Measurements from ENCODE around the gene DNAJC17.

Gene DNAJC17

DNA sequence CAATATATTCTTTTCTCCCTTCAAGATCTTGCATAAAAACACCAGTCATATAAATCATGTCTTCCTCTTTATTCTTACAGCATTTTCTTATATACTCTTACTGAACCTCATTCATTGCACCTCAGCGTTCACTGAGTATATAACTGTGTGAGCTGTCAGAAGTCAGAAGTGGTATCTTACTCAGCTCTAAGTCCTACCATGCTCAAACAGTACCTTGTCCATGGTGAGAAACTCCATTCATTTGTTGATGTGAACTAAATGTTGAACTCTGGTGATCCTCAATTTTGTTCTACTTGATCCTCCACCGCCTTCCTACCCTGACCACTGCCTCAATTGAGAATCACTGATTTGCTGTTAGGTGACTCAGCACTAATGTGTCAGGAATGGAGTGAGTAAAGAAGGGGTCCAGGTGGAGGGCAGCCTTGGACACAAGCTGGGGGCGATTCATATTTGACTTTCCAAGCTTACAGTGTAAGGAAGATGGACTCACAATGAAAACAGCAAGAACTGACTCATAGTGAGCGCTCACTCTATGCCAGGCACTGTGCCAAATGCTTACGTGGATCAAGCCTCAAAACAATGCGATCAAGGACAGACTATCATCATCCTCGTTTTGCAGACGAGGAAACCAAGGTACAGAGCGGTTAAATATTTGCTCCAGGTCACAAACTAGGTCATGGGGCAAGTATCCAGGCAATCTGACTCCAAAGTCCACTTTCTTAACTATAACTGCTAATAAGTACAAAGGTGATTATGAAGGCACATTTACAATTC lies 13.9 kb downstream of the DNAJC17 start:
- no peak overlapping the region for H3K23ac ChIP-seq (ENCODE audit: low read length)
- H4K5ac ChIP-seq (ENCODE audit: low read length) = no peak overlapping the region
- H3K4me1 ChIP-seq (ENCODE audit: control insufficient read depth, low read depth, low read length) = peaks cover 5% of the 10 kb centered on the region
- WGBS (ENCODE audit: extremely low coverage, insufficient coverage, low lambda C conversion rate) = no CpG with 5 or more reads among the region's 9 CpGs
- no peak overlapping the region for H3K27ac ChIP-seq (ENCODE audit: low read depth, low read length)
- H3K4me3 ChIP-seq (ENCODE audit: low read length) = no peak overlapping the region
- DNase-seq = no peak
- H3K79me1 ChIP-seq (ENCODE audit: low read length) = peaks cover 7% of the 10 kb centered on the region
- peak overlapping the region; percentile 19 for H3K56ac ChIP-seq (ENCODE audit: low read length)
- no peak overlapping the region for H2AK5ac ChIP-seq (ENCODE audit: low read length)
- no peak overlapping the region for H4K8ac ChIP-seq (ENCODE audit: low read depth, low read length)
- no peak overlapping the region for H3K18ac ChIP-seq (ENCODE audit: low read length)
- H3K9ac ChIP-seq (ENCODE audit: low read length) = no peak overlapping the region
- no peak overlapping the region for H2BK5ac ChIP-seq (ENCODE audit: low read length)
- H3K36me3 ChIP-seq (ENCODE audit: control insufficient read depth, insufficient read depth, low read length) = no peaks in the 10 kb centered on the region
- H2BK15ac ChIP-seq (replicated peaks; ENCODE audit: low read depth) = no peak overlapping the region
- H3K4me2 ChIP-seq (ENCODE audit: low read length) = no peak overlapping the region
- no peak overlapping the region for H3K4ac ChIP-seq (ENCODE audit: low read depth, low read length)
- peaks cover 2% of the 10 kb centered on the region for H3K79me2 ChIP-seq (ENCODE audit: control insufficient read depth, insufficient read depth, low read length)
- no peak overlapping the region for H2BK120ac ChIP-seq (ENCODE audit: low read depth, low read length)
- no peaks in the 10 kb centered on the region for H3K27me3 ChIP-seq (ENCODE audit: insufficient read depth, low read length, poor library complexity)

DNA sequence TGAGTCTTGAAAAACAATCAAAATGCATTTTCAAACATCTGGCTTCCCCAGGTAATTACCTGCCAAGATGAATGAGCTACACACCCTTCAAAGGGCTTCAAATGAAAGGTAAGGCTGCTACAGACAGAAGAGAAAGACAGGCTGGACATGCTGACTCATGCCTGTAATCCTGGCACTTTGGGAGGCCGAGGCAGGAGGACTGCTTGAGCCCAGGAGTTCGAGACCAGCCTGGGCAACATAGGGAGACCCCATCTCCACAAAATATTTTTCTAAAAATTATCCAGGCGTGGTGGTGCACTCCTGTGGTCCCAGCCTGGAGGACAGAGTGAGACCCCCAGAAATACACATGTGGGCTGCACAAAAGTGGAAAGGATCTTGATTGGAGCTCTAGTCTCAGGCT lies 14.9 kb downstream of the DNAJC17 start:
- no CpG with 5 or more reads among the region's 3 CpGs for WGBS (ENCODE audit: extremely low coverage, insufficient coverage, low lambda C conversion rate)
- no peak overlapping the region for H3K27ac ChIP-seq (ENCODE audit: low read depth, low read length)
- no peak overlapping the region for H2AK5ac ChIP-seq (ENCODE audit: low read length)
- H3K36me3 ChIP-seq (ENCODE audit: control insufficient read depth, insufficient read depth, low read length) = no peaks in the 10 kb centered on the region
- H3K23ac ChIP-seq (ENCODE audit: low read length) = no peak overlapping the region
- H3K4me3 ChIP-seq (ENCODE audit: low read length) = no peak overlapping the region
- no peak overlapping the region for H3K18ac ChIP-seq (ENCODE audit: low read length)
- H3K4me1 ChIP-seq (ENCODE audit: control insufficient read depth, low read depth, low read length) = peaks cover 9% of the 10 kb centered on the region
- H3K9ac ChIP-seq (ENCODE audit: low read length) = no peak overlapping the region
- H3K4me2 ChIP-seq (ENCODE audit: low read length) = no peak overlapping the region
- no peak overlapping the region for H4K8ac ChIP-seq (ENCODE audit: low read depth, low read length)
- no peak overlapping the region for H3K4ac ChIP-seq (ENCODE audit: low read depth, low read length)
- H2BK5ac ChIP-seq (ENCODE audit: low read length) = no peak overlapping the region
- H4K5ac ChIP-seq (ENCODE audit: low read length) = no peak overlapping the region
- peaks cover 2% of the 10 kb centered on the region for H3K79me2 ChIP-seq (ENCODE audit: control insufficient read depth, insufficient read depth, low read length)
- no peak for DNase-seq
- H2BK120ac ChIP-seq (ENCODE audit: low read depth, low read length) = no peak overlapping the region
- no peaks in the 10 kb centered on the region for H3K27me3 ChIP-seq (ENCODE audit: insufficient read depth, low read length, poor library complexity)
- peaks cover 7% of the 10 kb centered on the region for H3K79me1 ChIP-seq (ENCODE audit: low read length)
- no peak overlapping the region for H3K56ac ChIP-seq (ENCODE audit: low read length)
- no peak overlapping the region for H2BK15ac ChIP-seq (replicated peaks; ENCODE audit: low read depth)

DNA sequence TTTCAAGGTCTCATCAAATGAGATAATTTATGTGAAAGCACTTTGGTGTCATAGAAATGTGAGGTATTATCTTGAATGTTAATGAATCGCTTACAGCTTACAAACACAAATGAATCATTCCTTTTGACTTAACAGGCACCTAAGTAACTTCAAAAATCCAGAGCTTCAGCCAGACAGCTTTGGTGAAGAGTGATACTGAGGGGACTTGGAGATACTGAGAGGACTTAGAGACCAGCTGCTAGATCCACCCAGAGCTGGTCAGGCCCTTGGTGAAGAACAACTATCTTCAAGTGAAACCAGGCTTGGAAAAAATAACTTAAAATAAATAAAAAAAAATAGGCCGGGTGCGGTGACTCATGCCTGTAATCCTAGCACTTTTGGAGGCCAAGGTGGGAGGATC lies 16.6 kb downstream of the DNAJC17 start:
- Histone ChIP-seq H3K4me3 (ENCODE audit: low read length) (no peak overlapping the region), H3K18ac (ENCODE audit: low read length) (no peak overlapping the region), H4K5ac (ENCODE audit: low read length) (no peak overlapping the region), H2BK15ac (replicated peaks; ENCODE audit: low read depth) (no peak overlapping the region), H3K27ac (ENCODE audit: low read depth, low read length) (no peak overlapping the region), H3K36me3 (ENCODE audit: control insufficient read depth, insufficient read depth, low read length) (no peaks in the 10 kb centered on the region), H3K27me3 (ENCODE audit: insufficient read depth, low read length, poor library complexity) (no peaks in the 10 kb centered on the region), H4K8ac (ENCODE audit: low read depth, low read length) (no peak overlapping the region), H3K4me2 (ENCODE audit: low read length) (no peak overlapping the region), H3K79me1 (ENCODE audit: low read length) (peaks cover 8% of the 10 kb centered on the region), H3K79me2 (ENCODE audit: control insufficient read depth, insufficient read depth, low read length) (peaks cover 2% of the 10 kb centered on the region), H3K56ac (ENCODE audit: low read length) (no peak overlapping the region), H2BK5ac (ENCODE audit: low read length) (no peak overlapping the region), H3K23ac (ENCODE audit: low read length) (no peak overlapping the region), H3K4ac (ENCODE audit: low read depth, low read length) (no peak overlapping the region), H2BK120ac (ENCODE audit: low read depth, low read length) (no peak overlapping the region), H3K4me1 (ENCODE audit: control insufficient read depth, low read depth, low read length) (peaks cover 18% of the 10 kb centered on the region), H2AK5ac (ENCODE audit: low read length) (no peak overlapping the region), H3K9ac (ENCODE audit: low read length) (no peak overlapping the region)
- no peak for DNase-seq
- no CpG with 5 or more reads among the region's 3 CpGs for WGBS (ENCODE audit: extremely low coverage, insufficient coverage, low lambda C conversion rate)

DNA sequence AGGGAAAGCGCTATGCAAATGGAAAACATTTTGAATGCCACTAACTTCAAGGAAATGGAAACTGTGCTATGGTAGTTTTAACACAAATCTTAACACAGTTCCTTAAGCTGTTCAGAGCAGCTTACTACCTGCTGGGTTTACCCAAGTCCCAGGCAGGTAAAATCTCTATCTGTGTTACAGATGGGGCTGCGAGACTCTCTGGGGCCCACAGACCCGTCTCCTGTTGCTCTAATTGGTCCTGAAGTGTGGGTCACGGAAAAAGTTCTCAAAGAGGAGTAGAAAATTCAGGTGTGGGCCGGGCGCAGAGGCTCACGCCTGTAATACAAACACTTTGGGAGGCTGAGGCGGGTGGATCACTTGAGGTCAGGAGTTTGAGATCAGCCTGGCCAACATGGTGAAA lies 17.3 kb downstream of the DNAJC17 start:
- Histone ChIP-seq H3K9ac (ENCODE audit: low read length) (no peak overlapping the region), H3K4me2 (ENCODE audit: low read length) (no peak overlapping the region), H3K18ac (ENCODE audit: low read length) (no peak overlapping the region), H3K27ac (ENCODE audit: low read depth, low read length) (no peak overlapping the region), H3K4ac (ENCODE audit: low read depth, low read length) (no peak overlapping the region), H3K4me3 (ENCODE audit: low read length) (no peak overlapping the region), H3K23ac (ENCODE audit: low read length) (no peak overlapping the region), H3K4me1 (ENCODE audit: control insufficient read depth, low read depth, low read length) (peaks cover 21% of the 10 kb centered on the region), H2BK15ac (replicated peaks; ENCODE audit: low read depth) (no peak overlapping the region), H2BK5ac (ENCODE audit: low read length) (no peak overlapping the region), H3K27me3 (ENCODE audit: insufficient read depth, low read length, poor library complexity) (no peaks in the 10 kb centered on the region), H2AK5ac (ENCODE audit: low read length) (no peak overlapping the region), H4K5ac (ENCODE audit: low read length) (no peak overlapping the region), H4K8ac (ENCODE audit: low read depth, low read length) (no peak overlapping the region), H3K79me2 (ENCODE audit: control insufficient read depth, insufficient read depth, low read length) (peaks cover 2% of the 10 kb centered on the region), H2BK120ac (ENCODE audit: low read depth, low read length) (no peak overlapping the region), H3K79me1 (ENCODE audit: low read length) (peaks cover 10% of the 10 kb centered on the region), H3K36me3 (ENCODE audit: control insufficient read depth, insufficient read depth, low read length) (no peaks in the 10 kb centered on the region), H3K56ac (ENCODE audit: low read length) (no peak overlapping the region)
- no CpG with 5 or more reads among the region's 8 CpGs for WGBS (ENCODE audit: extremely low coverage, insufficient coverage, low lambda C conversion rate)
- DNase-seq = no peak

DNA sequence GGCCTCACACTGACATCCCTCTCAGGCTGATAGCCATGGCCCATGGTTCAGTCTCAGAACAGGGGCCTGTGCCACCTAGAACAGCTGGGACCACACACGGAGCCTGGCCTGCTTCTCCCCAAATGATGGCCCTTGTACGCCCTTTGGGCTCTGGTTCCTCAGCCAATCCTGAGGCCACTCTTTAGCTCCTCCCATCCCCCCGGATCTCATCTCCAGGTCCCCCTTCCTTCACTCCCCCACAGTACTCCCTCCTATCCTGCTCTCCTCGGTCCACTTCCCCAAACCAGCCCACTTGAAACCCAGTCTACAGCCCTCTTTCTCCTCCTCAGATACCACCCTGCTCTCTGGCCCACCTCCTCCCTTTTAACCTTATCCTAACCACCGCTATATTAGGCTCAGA lies 18.2 kb downstream of the DNAJC17 start:
- H2AK5ac ChIP-seq (ENCODE audit: low read length) = no peak overlapping the region
- H4K8ac ChIP-seq (ENCODE audit: low read depth, low read length) = no peak overlapping the region

DNA sequence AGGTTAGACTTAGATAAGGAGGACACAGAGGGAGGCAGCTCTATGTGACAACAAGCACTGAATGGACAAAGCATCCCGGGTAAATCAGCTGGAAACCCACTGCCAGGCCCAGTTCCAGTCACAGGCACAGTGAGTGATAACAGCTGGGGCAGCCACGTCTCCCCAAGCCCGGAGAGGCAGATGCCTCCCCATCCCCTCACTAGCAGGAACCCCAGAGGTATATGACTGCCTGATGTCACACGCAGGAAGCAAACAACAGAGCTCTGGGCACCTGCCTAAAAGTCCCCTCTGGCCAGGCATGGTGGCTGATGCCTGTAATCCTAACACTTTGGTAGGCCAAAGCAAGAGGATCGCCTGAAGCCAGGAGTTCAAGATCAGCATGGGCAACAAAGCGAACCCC lies 19.3 kb downstream of the DNAJC17 start:
- H3K9ac ChIP-seq (ENCODE audit: low read length) = no peak overlapping the region
- no CpG with 5 or more reads among the region's 6 CpGs for WGBS (ENCODE audit: extremely low coverage, insufficient coverage, low lambda C conversion rate)
- H3K27ac ChIP-seq (ENCODE audit: low read depth, low read length) = no peak overlapping the region
- H2BK120ac ChIP-seq (ENCODE audit: low read depth, low read length) = no peak overlapping the region
- no peak overlapping the region for H3K4me2 ChIP-seq (ENCODE audit: low read length)
- no peaks in the 10 kb centered on the region for H3K27me3 ChIP-seq (ENCODE audit: insufficient read depth, low read length, poor library complexity)
- H3K36me3 ChIP-seq (ENCODE audit: control insufficient read depth, insufficient read depth, low read length) = no peaks in the 10 kb centered on the region
- H3K4ac ChIP-seq (ENCODE audit: low read depth, low read length) = no peak overlapping the region
- no peak overlapping the region for H3K23ac ChIP-seq (ENCODE audit: low read length)
- H2BK5ac ChIP-seq (ENCODE audit: low read length) = no peak overlapping the region
- no peaks in the 10 kb centered on the region for H3K79me2 ChIP-seq (ENCODE audit: control insufficient read depth, insufficient read depth, low read length)
- no peak overlapping the region for H2BK15ac ChIP-seq (replicated peaks; ENCODE audit: low read depth)
- H3K56ac ChIP-seq (ENCODE audit: low read length) = peak overlapping the region; percentile 30
- H3K79me1 ChIP-seq (ENCODE audit: low read length) = peaks cover 7% of the 10 kb centered on the region
- no peak overlapping the region for H3K4me3 ChIP-seq (ENCODE audit: low read length)
- no peak overlapping the region for H2AK5ac ChIP-seq (ENCODE audit: low read length)
- no peak overlapping the region for H4K8ac ChIP-seq (ENCODE audit: low read depth, low read length)
- peaks cover 21% of the 10 kb centered on the region for H3K4me1 ChIP-seq (ENCODE audit: control insufficient read depth, low read depth, low read length)
- no peak for DNase-seq
- no peak overlapping the region for H4K5ac ChIP-seq (ENCODE audit: low read length)
- H3K18ac ChIP-seq (ENCODE audit: low read length) = no peak overlapping the region

More for the DNA sequence above, 18.2 kb downstream of the DNAJC17 start:
- no CpG with 5 or more reads among the region's 5 CpGs for WGBS (ENCODE audit: extremely low coverage, insufficient coverage, low lambda C conversion rate)
- Histone ChIP-seq H3K79me1 (ENCODE audit: low read length) (peaks cover 12% of the 10 kb centered on the region), H3K27me3 (ENCODE audit: insufficient read depth, low read length, poor library complexity) (no peaks in the 10 kb centered on the region), H3K4ac (ENCODE audit: low read depth, low read length) (no peak overlapping the region), H4K5ac (ENCODE audit: low read length) (no peak overlapping the region), H3K4me3 (ENCODE audit: low read length) (no peak overlapping the region), H2BK15ac (replicated peaks; ENCODE audit: low read depth) (no peak overlapping the region), H3K4me2 (ENCODE audit: low read length) (no peak overlapping the region), H2BK5ac (ENCODE audit: low read length) (no peak overlapping the region), H3K4me1 (ENCODE audit: control insufficient read depth, low read depth, low read length) (peaks cover 21% of the 10 kb centered on the region), H3K23ac (ENCODE audit: low read length) (no peak overlapping the region), H3K18ac (ENCODE audit: low read length) (no peak overlapping the region), H2BK120ac (ENCODE audit: low read depth, low read length) (no peak overlapping the region), H3K79me2 (ENCODE audit: control insufficient read depth, insufficient read depth, low read length) (peaks cover 2% of the 10 kb centered on the region), H3K27ac (ENCODE audit: low read depth, low read length) (no peak overlapping the region), H3K36me3 (ENCODE audit: control insufficient read depth, insufficient read depth, low read length) (no peaks in the 10 kb centered on the region), H3K56ac (ENCODE audit: low read length) (peak overlapping the region; percentile 17), H3K9ac (ENCODE audit: low read length) (no peak overlapping the region)
- DNase-seq = no peak

Measured in mesendoderm (in vitro differentiated cells).